SH-SY5Y (cell line): Measurements from ENCODE around the gene NLGN2.

Source experiments
- GATA2 ChIP-seq: IDR thresholded peaks from 2 replicates; pipeline ENCODE4 v1.6.1; 2011; ENCODE audit warnings: mild to moderate bottlenecking, low read depth, low read length
- GATA3 ChIP-seq: IDR thresholded peaks from 2 replicates; pipeline ENCODE4 v1.6.1; 2011; ENCODE audit warnings: low read depth, mild to moderate bottlenecking, low read length, moderate library complexity

GRCh38 chr17:7380321-7380720 is 27.3 kb upstream of the NLGN2 start:
- TF ChIP-seq GATA3, result no peak
- TF ChIP-seq GATA2, result no peak
